ENCODE measurements around the gene PPDPF.

PPDPF gene

DNA sequence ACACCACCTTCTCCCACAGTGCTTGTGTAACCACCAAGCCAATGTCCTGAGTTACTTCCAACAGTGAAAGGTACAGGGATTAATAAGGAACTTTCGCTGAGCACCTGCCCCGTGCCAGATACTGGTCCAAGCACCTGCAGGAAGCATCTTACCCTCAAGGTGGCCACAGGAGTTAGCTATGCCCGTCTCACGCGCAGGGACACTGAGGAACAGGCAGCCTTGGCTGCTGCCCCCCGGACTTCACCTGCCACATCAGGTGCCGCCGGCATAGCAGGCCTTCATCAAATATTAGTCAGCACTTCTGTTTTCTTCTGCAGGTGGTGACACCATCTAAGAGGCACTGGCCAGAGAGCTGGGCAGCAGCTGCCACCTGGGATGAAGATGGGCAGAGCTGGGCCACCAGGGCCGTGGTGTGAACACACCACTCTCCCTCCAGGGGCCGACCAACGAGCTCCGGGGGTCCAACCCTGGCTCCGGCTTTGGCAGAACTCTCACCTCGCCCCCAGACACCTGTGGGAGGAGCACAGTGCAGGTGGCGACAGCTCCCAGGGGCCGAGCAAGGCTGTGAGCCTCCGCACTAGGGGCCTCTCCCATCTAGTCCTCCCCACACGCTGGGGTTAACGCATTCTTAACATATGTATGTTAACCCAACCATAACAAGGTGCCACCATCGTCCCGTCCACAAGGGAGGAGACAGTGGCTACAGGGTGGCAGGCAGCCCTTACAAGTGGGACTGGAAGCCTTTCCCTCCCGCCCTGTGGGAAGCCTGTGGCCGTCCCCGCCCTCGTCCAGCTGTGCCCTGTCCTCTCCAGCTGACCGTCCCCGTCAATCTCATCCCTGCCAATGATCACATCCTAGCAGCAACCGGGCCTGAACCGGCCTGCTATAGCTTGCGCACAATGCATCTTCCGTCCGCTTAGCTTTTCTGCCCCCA, 2.9 kb upstream of the PPDPF start:
- TF ChIP-seq, protein P1, sequence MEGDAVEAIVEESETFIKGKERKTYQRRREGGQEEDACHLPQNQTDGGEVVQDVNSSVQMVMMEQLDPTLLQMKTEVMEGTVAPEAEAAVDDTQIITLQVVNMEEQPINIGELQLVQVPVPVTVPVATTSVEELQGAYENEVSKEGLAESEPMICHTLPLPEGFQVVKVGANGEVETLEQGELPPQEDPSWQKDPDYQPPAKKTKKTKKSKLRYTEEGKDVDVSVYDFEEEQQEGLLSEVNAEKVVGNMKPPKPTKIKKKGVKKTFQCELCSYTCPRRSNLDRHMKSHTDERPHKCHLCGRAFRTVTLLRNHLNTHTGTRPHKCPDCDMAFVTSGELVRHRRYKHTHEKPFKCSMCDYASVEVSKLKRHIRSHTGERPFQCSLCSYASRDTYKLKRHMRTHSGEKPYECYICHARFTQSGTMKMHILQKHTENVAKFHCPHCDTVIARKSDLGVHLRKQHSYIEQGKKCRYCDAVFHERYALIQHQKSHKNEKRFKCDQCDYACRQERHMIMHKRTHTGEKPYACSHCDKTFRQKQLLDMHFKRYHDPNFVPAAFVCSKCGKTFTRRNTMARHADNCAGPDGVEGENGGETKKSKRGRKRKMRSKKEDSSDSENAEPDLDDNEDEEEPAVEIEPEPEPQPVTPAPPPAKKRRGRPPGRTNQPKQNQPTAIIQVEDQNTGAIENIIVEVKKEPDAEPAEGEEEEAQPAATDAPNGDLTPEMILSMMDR (IDR thresholded peaks at IDR 0.05; ENCODE audit: low read depth, low read length, missing control alignments), result no peak
- in situ Hi-C loops (cut with HindIII; ENCODE audit: low pct_ligation_motif_present, low sequenced_read_pairs), result no loop called here
- Histone ChIP-seq H3K27ac (no peak overlapping the region), H3K4me3 (ENCODE audit: low read depth, low read length) (no peak overlapping the region), H3K27me3 (replicated peaks) (no peaks in the 10 kb centered on the region), H3K36me3 (replicated peaks) (peaks cover 5% of the 10 kb centered on the region)
- DNase-seq, result no peak

DNA sequence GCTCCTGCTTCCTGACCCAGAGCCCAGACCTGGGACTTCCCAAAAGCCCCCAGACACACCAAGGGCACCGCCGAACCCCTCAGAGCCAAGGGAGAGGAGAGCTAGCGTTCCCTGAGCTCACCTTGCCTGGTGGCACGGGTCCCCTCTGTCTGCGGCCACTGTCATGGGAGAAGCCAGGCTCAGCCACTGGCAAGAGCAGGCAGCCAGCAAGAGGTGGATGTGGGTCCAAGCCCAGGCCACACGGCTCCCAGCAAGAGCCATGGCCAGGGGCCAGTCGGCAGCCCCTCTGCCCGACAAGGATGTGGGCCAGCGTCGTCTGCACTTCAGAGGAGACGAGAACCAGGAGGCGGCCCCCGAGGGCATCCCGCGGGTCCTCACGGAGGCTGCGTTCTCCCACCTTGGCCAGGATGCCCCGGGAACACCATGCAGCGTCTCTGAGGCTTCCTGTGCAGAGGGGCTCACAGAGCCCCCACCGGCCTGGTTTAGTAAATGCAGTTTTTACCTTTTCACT, 2.2 kb upstream of the PPDPF start:
- TF ChIP-seq, protein P1 (IDR thresholded peaks at IDR 0.05; ENCODE audit: low read depth, low read length, missing control alignments), result peak; percentile 39
- in situ Hi-C loops (cut with HindIII; ENCODE audit: low pct_ligation_motif_present, low sequenced_read_pairs), result no loop called here
- no peak overlapping the region for H3K27ac ChIP-seq
- H3K4me3 ChIP-seq (ENCODE audit: low read depth, low read length), result no peak overlapping the region
- peaks cover 9% of the 10 kb centered on the region for H3K36me3 ChIP-seq (replicated peaks)
- no peaks in the 10 kb centered on the region for H3K27me3 ChIP-seq (replicated peaks)
- DNase-seq, result no peak

DNA sequence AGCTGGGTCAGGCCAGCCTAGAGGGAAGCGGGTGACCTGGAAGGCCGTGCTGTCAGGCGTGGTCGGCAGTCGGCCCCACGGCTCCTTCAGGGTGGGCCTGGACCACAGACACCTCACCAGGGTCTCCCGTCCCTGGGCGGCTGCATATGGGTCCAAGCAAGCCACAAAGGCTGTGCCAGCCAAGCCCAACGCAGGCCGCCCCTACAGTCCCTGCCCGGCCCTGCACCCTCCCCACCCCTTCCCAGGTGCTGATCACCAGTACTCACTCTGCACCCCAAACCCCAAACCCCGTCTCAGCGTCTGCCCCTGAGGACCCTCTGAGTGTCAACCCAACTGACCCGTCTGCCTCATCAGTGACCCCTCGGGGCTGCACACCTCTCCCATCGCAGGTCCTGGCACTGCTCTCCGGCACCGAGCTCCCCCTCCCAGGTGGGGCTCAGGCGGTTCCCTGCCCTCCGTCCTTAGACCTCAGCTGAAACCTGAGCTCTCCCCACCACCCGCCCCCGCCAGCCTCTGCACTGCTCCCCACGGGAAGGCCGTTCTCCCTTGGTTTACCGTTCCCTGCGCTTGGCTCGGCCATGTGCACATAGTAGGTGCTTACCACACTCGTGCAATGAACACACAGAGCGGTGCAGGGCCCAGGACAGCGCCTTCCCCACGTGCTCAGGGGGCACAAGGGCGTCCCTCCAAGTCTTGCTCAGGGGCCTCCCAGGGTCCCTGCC, 1.5 kb upstream of the PPDPF start:
- TF ChIP-seq, protein P1 (IDR thresholded peaks at IDR 0.05; ENCODE audit: low read depth, low read length, missing control alignments), result no peak
- H3K27ac ChIP-seq, result no peak overlapping the region
- peak overlapping the region; percentile 83 for H3K4me3 ChIP-seq (ENCODE audit: low read depth, low read length)
- peaks cover 12% of the 10 kb centered on the region for H3K36me3 ChIP-seq (replicated peaks)
- H3K27me3 ChIP-seq (replicated peaks), result no peaks in the 10 kb centered on the region
- no peak for DNase-seq
- in situ Hi-C loops (cut with HindIII; ENCODE audit: low pct_ligation_motif_present, low sequenced_read_pairs), result no loop called here

DNA sequence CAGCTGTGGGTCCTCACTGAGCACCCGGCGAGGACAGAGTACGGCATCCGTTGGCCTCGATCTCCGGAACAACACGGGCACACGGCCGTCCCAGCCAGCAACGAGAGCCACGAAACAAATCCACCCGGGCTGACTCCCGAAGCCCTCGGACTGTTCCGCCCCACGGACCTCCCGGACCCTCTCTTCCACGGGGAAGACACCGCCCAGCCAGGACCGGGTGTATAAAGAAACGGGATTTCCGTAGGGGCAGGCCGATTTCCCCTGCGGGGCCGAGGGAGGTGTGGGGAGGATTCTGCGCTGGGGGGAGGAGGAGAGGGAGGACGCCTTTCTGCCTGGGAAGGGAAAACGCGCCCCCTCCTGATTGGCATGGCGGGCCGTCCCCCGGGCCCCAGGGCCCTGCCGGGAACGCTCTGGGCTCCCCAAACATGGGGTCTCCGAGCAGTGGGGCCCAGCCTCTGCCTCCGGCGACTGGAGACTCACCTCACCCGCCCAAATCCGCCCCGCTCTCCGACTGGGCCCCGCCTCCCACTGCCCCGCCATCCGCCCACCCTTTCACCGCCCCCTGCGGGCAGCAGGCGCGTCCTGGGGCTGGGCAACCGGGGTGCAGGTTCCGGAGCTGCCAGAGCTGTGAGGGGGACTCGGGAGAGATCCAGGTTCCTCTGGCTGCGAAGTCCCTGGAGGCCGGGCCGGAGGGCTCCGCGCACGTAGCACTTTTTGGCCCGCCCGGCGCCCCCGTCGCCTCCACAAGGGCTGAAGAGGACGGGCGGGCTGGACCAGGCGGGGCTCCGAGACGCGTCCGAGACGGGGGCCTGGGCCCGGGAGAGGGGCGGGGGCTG, 679 bp upstream of the PPDPF start:
- no peak for DNase-seq
- in situ Hi-C loops (cut with HindIII; ENCODE audit: low pct_ligation_motif_present, low sequenced_read_pairs), result no loop called here
- TF ChIP-seq, protein P1 (IDR thresholded peaks at IDR 0.05; ENCODE audit: low read depth, low read length, missing control alignments), result peak; percentile 42
- peaks cover 12% of the 10 kb centered on the region for H3K36me3 ChIP-seq (replicated peaks)
- no peak overlapping the region for H3K27ac ChIP-seq
- H3K4me3 ChIP-seq (ENCODE audit: low read depth, low read length), result peak overlapping the region; percentile 83
- no peaks in the 10 kb centered on the region for H3K27me3 ChIP-seq (replicated peaks)

DNA sequence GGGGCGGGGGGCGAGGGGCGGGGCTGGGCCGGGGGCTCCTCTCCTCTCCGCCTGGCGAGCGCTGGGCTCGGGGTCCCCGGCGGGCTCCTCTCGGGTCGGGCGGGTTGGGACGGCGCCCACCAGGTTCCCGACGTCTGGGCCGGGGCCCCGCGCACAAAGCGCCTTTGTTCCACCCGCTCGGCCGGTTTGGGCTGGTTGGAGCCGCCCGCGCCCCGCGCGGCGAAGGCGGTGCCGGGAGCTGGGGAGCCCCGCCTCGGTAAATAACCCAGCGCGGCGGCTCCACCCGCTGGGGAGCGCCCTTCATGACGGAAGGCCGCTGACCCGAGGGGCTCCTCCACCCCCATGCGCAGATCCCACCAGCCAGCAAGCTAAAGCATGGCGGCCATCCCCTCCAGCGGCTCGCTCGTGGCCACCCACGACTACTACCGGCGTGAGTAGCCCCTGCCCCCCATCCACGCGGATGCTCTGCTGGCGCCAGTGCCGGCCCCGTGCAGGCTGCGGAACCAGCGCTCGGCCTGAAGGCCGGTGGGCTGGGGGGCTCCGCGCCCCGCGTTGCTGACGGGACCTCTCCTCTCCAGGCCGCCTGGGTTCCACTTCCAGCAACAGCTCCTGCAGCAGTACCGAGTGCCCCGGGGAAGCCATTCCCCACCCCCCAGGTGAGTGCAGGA, 503 bp downstream of the PPDPF start:
- TF ChIP-seq, protein P1 (IDR thresholded peaks at IDR 0.05; ENCODE audit: low read depth, low read length, missing control alignments), result no peak
- Histone ChIP-seq H3K27ac (peak overlapping the region; percentile 66), H3K27me3 (replicated peaks) (no peaks in the 10 kb centered on the region), H3K36me3 (replicated peaks) (peaks cover 12% of the 10 kb centered on the region), H3K4me3 (ENCODE audit: low read depth, low read length) (peak overlapping the region; percentile 83)
- DNase-seq, result peak; percentile 9
- in situ Hi-C loops (cut with HindIII; ENCODE audit: low pct_ligation_motif_present, low sequenced_read_pairs), result no loop called here

All from brain microvascular endothelial cell (primary cell).